Neuronal stem cell (in vitro differentiated cells): ENCODE data around the gene MOSPD2. TPM values are rescaled to one million over a fixed set of nuclear protein-coding genes. Genes with fewer than 3 reads are reported as not detected.

ENCODE experiments used
- DNase-seq: peaks from one replicate; pipeline ENCODE4 v3.0.0-alpha.2; 2013; ENCODE audit warnings: low spot score
- H2AFZ ChIP-seq: one replicate; pipeline ENCODE4 v1.6.1; 2013; ENCODE audit warnings: mild to moderate bottlenecking, low read length, inconsistent platforms
- H2AK5ac ChIP-seq: 2 replicates; pipeline ENCODE4 v1.6.1; 2013; ENCODE audit warnings: low read depth, mild to moderate bottlenecking, inconsistent platforms, low read length, moderate library complexity, mixed read lengths
- H2BK120ac ChIP-seq: 2 replicates; pipeline ENCODE4 v1.6.1; 2013; ENCODE audit warnings: low read depth, mild to moderate bottlenecking, inconsistent platforms, low read length, moderate library complexity, mixed read lengths
- H2BK12ac ChIP-seq: one replicate; pipeline ENCODE4 v1.6.1; 2013; ENCODE audit warnings: low read length, inconsistent platforms
- H2BK15ac ChIP-seq: 2 replicates; pipeline ENCODE4 v1.6.1; 2013; ENCODE audit warnings: mild to moderate bottlenecking, low read length, inconsistent platforms, mixed read lengths
- H2BK5ac ChIP-seq: one replicate; pipeline ENCODE4 v1.6.1; 2013; ENCODE audit warnings: inconsistent platforms, mild to moderate bottlenecking, low read length, moderate library complexity
- H3K14ac ChIP-seq: one replicate; pipeline ENCODE4 v1.6.1; 2013; ENCODE audit warnings: low read length, inconsistent platforms
- H3K18ac ChIP-seq: 2 replicates; pipeline ENCODE4 v1.6.1; 2013; ENCODE audit warnings: low read length, inconsistent platforms
- H3K23ac ChIP-seq: 2 replicates; pipeline ENCODE4 v1.6.1; 2013; ENCODE audit warnings: low read depth, mild to moderate bottlenecking, mixed read lengths, low read length, inconsistent platforms; ENCODE audit not compliant: poor library complexity
- H3K27ac ChIP-seq: replicated peaks from 3 replicates; pipeline ENCODE4 v1.5.1; 2013; ENCODE audit warnings: low read length, inconsistent platforms
- H3K27me3 ChIP-seq, 3 experiments: 2 replicates each; pipeline ENCODE4 v1.6.1; 2013; ENCODE audit warnings: low read length in 3 of 3, mild to moderate bottlenecking in 2 of 3, inconsistent platforms in 1 of 3, low read depth in 1 of 3, mixed read lengths in 1 of 3, moderate library complexity in 1 of 3; ENCODE audit not compliant: control insufficient read depth in 3 of 3, insufficient read depth in 3 of 3
- H3K36me3 ChIP-seq, 2 donors: replicated peaks in 1 of 2; 2 replicates each; pipeline ENCODE4 v1.6.1; 2013; ENCODE audit warnings: low read length in 2 of 2; ENCODE audit not compliant: control insufficient read depth in 2 of 2, insufficient read depth in 2 of 2
- H3K4ac ChIP-seq: 2 replicates; pipeline ENCODE4 v1.6.1; 2013; ENCODE audit warnings: inconsistent platforms, mild to moderate bottlenecking, low read length, moderate library complexity
- H3K4me1 ChIP-seq, 2 donors: 1 replicate in 1 of 2; 2 replicates in 1 of 2; pipeline ENCODE4 v1.6.1; 2013; ENCODE audit warnings: low read length in 2 of 2, low read depth in 1 of 2; ENCODE audit not compliant: control insufficient read depth in 2 of 2, insufficient read depth in 1 of 2
- H3K4me2 ChIP-seq: one replicate; pipeline ENCODE4 v1.6.1; 2013; ENCODE audit warnings: mild to moderate bottlenecking, low read length, inconsistent platforms; ENCODE audit not compliant: insufficient read depth, poor library complexity, severe bottlenecking
- H3K4me3 ChIP-seq, 2 donors: 2 replicates each; pipeline ENCODE4 v1.5.1; 2013; ENCODE audit warnings: low read length in 2 of 2, mild to moderate bottlenecking in 2 of 2, inconsistent platforms in 1 of 2, moderate library complexity in 1 of 2
- H3K79me1 ChIP-seq: one replicate; pipeline ENCODE4 v1.6.1; 2013; ENCODE audit warnings: low read depth, mild to moderate bottlenecking, inconsistent platforms, low read length, moderate library complexity
- H3K9ac ChIP-seq: one replicate; pipeline ENCODE4 v1.6.1; 2013; ENCODE audit warnings: mild to moderate bottlenecking, low read depth, low read length, inconsistent platforms; ENCODE audit not compliant: poor library complexity
- H3K9me3 ChIP-seq, 2 donors: replicated peaks in 1 of 2; 2 replicates each; pipeline versions ENCODE3 to v1.6.1; 2013; ENCODE audit warnings: low read length in 2 of 2, mild to moderate bottlenecking in 2 of 2, inconsistent platforms in 1 of 2, low read depth in 1 of 2, mixed read lengths in 1 of 2, moderate library complexity in 1 of 2; ENCODE audit not compliant: control insufficient read depth in 2 of 2, insufficient read depth in 1 of 2
- H4K8ac ChIP-seq: one replicate; pipeline ENCODE4 v1.6.1; 2013; ENCODE audit warnings: low read depth, mild to moderate bottlenecking, inconsistent platforms, low read length, moderate library complexity
- H4K91ac ChIP-seq: one replicate; pipeline ENCODE4 v1.6.1; 2013; ENCODE audit warnings: low read length, low read depth, mild to moderate bottlenecking, inconsistent platforms; ENCODE audit not compliant: poor library complexity
- whole genome bisulfite sequencing, 2 donors: extraction: QIAGEN DNeasy Blood & Tissue Kit; methylation state at CpG; one replicate each; pipeline ENCODE4 v1.1.7; 2013; ENCODE audit warnings: missing lambda C conversion rate in 2 of 2, mixed read lengths in 1 of 2; ENCODE audit not compliant: insufficient read length in 2 of 2, insufficient replicate concordance in 1 of 2; ENCODE audit errors: extremely low coverage in 2 of 2; 5-methylcytosine and 5-hydroxymethylcytosine counted together
- polyA plus RNA-seq, 2 experiments: library from polyadenylated mRNA; stranded (reverse); fragments of 200-250 nt; gene quantifications; one replicate each; pipeline ENCODE4 v1.2.3, GENCODE V29; 2013

The MOSPD2 gene
- 14.2 TPM for polyA plus RNA-seq (2013, experiment 1 of 2)
- polyA plus RNA-seq (2013, experiment 2 of 2) = 14.0 TPM

GRCh38 chrX:14872851-14873675 is at the start of gene MOSPD2, which contains the start of gene FANCB:
Gene MOSPD2, plus strand, starts transcription at chrX:14873421. Its CDS starts 108 bp downstream, at chrX:14873529.
Gene FANCB, minus strand, starts transcription at chrX:14873069. Its CDS starts 7,559 bp downstream, at chrX:14865510.
- Histone ChIP-seq H2BK15ac (no peak within 1 kb of the TSS), H3K9ac (peak within 1 kb of the TSS; percentile 63), H3K4ac (no peak within 1 kb of the TSS), H3K4me3 (peak within 1 kb of the TSS; percentile 80 to 96), H3K4me1 (peaks cover 0 to 4% of the 10 kb centered on the region in 2 donors), H3K4me2 (peak within 1 kb of the TSS; percentile 37), H2BK12ac (no peak within 1 kb of the TSS), H3K27me3 (no peaks in the 10 kb centered on the region), H2AFZ (peak within 1 kb of the TSS; percentile 90), H3K27ac (peak within 1 kb of the TSS; percentile 68), H4K91ac (no peak within 1 kb of the TSS), H4K8ac (no peak within 1 kb of the TSS), H2BK5ac (no peak within 1 kb of the TSS), H3K14ac (no peak within 1 kb of the TSS), H3K36me3 (peaks cover 0 to 8% of the 10 kb centered on the region in 2 donors), H2BK120ac (no peak within 1 kb of the TSS), H2AK5ac (no peak within 1 kb of the TSS), H3K79me1 (no peaks in the 10 kb centered on the region), H3K9me3 (peaks cover 0 to 6% of the 10 kb centered on the region in 2 donors), H3K23ac (no peak within 1 kb of the TSS), H3K18ac (peak within 1 kb of the TSS; percentile 80)
- DNase-seq = peak; percentile 88
- no CpG with 5 or more reads among the region's 78 CpGs for WGBS, 2 donors

GRCh38 chrX:14825851-14826250 is 47.4 kb upstream of the MOSPD2 start:
- H2AFZ ChIP-seq = no peak overlapping the region
- no peak for DNase-seq
- no peak overlapping the region for H2BK12ac ChIP-seq
- H3K27me3 ChIP-seq = peaks cover 0 to 4% (median 0%) of the 10 kb centered on the region in 3 experiments
- no peak overlapping the region for H2BK120ac ChIP-seq
- no peak overlapping the region for H2BK5ac ChIP-seq
- no peaks in the 10 kb centered on the region for H3K79me1 ChIP-seq
- no peaks in the 10 kb centered on the region for H3K36me3 ChIP-seq
- H3K9ac ChIP-seq = no peak overlapping the region
- no peak overlapping the region for H3K14ac ChIP-seq
- H3K4me1 ChIP-seq = no peaks in the 10 kb centered on the region
- H3K4ac ChIP-seq = no peak overlapping the region
- H4K91ac ChIP-seq = no peak overlapping the region
- no peak overlapping the region for H4K8ac ChIP-seq
- no peak overlapping the region for H3K4me2 ChIP-seq
- no peak overlapping the region for H2AK5ac ChIP-seq
- H2BK15ac ChIP-seq = no peak overlapping the region
- no peaks in the 10 kb centered on the region for H3K9me3 ChIP-seq
- no peak overlapping the region for H3K27ac ChIP-seq
- no peak overlapping the region for H3K4me3 ChIP-seq
- no peak overlapping the region for H3K18ac ChIP-seq
- H3K23ac ChIP-seq = no peak overlapping the region

GRCh38 chrX:14826319-14826718 is 46.9 kb upstream of the MOSPD2 start:
- peaks cover 0 to 4% (median 0%) of the 10 kb centered on the region in 3 experiments for H3K27me3 ChIP-seq
- H3K4me2 ChIP-seq = no peak overlapping the region
- H3K9me3 ChIP-seq = no peaks in the 10 kb centered on the region
- no peak overlapping the region for H2BK120ac ChIP-seq
- no peak overlapping the region for H4K91ac ChIP-seq
- no peak overlapping the region for H2BK5ac ChIP-seq
- DNase-seq = no peak
- no peaks in the 10 kb centered on the region for H3K36me3 ChIP-seq
- no peaks in the 10 kb centered on the region for H3K4me1 ChIP-seq
- H3K18ac ChIP-seq = no peak overlapping the region
- WGBS, 2 donors = no CpG with 5 or more reads among the region's 3 CpGs
- H3K23ac ChIP-seq = no peak overlapping the region
- H4K8ac ChIP-seq = no peak overlapping the region
- no peak overlapping the region for H3K4me3 ChIP-seq
- H2AK5ac ChIP-seq = no peak overlapping the region
- no peak overlapping the region for H2BK15ac ChIP-seq
- H3K14ac ChIP-seq = no peak overlapping the region
- H3K27ac ChIP-seq = no peak overlapping the region
- H2BK12ac ChIP-seq = no peak overlapping the region
- no peak overlapping the region for H2AFZ ChIP-seq
- H3K4ac ChIP-seq = no peak overlapping the region
- H3K79me1 ChIP-seq = no peaks in the 10 kb centered on the region
- H3K9ac ChIP-seq = no peak overlapping the region

GRCh38 chrX:14829643-14830042 is 43.6 kb upstream of the MOSPD2 start:
- no peak for DNase-seq
- no peak overlapping the region for H2BK15ac ChIP-seq
- no CpG with 5 or more reads among the region's 2 CpGs for WGBS, 2 donors

More at GRCh38 chrX:14829643-14830042, 43.6 kb upstream of the MOSPD2 start:
- Histone ChIP-seq H3K27me3 (no peaks in the 10 kb centered on the region), H2BK5ac (no peak overlapping the region), H2AFZ (no peak overlapping the region), H2BK12ac (no peak overlapping the region), H3K4me3 (no peak overlapping the region), H2BK120ac (no peak overlapping the region), H3K79me1 (no peaks in the 10 kb centered on the region), H3K9me3 (no peaks in the 10 kb centered on the region), H3K23ac (no peak overlapping the region), H3K14ac (no peak overlapping the region), H4K8ac (no peak overlapping the region), H3K4ac (no peak overlapping the region), H3K36me3 (peaks cover 0 to 2% of the 10 kb centered on the region in 2 donors), H3K4me1 (no peaks in the 10 kb centered on the region), H3K27ac (no peak overlapping the region), H3K4me2 (no peak overlapping the region), H3K9ac (no peak overlapping the region), H4K91ac (no peak overlapping the region), H3K18ac (no peak overlapping the region), H2AK5ac (no peak overlapping the region)
